Neural cell (in vitro differentiated cells): ENCODE measurements around the gene SPOCK1. TPM values are rescaled to one million over a fixed set of nuclear protein-coding genes. Genes with fewer than 3 reads are reported as not detected.

ENCODE experiments used
- H2AFZ ChIP-seq: fragments of 200-600, 300-800 bp; sonication (generic), shearing (Covaris generic); 2 replicates; pipeline ENCODE4 v1.6.0; 2014; ENCODE audit warnings: low read depth, mild to moderate bottlenecking, antibody characterized with exemption, low read length, moderate library complexity
- H3F3A ChIP-seq: fragments of 200-600 bp; shearing (Covaris generic); 2 replicates; pipeline ENCODE4 v1.6.1; 2016; ENCODE audit warnings: mild to moderate bottlenecking, moderate library complexity, mixed read lengths, antibody characterized with exemption, low read length; ENCODE audit not compliant: insufficient read depth, poor library complexity, severe bottlenecking
- H3K27ac ChIP-seq: fragments of 200-600, 300-800 bp; sonication (generic), shearing (Covaris generic); 2 replicates; pipeline ENCODE4 v1.5.1; 2014; ENCODE audit warnings: mild to moderate bottlenecking, low read length, moderate library complexity
- H3K27me3 ChIP-seq: fragments of 300-800, 200-600 bp; sonication (generic), shearing (Covaris generic); 2 replicates; pipeline ENCODE4 v1.6.0; 2014; ENCODE audit warnings: mild to moderate bottlenecking, low read depth, low read length, moderate library complexity; ENCODE audit not compliant: insufficient read depth
- H3K36me3 ChIP-seq: fragments of 300-800, 200-600 bp; sonication (generic), shearing (Covaris generic); 2 replicates; pipeline ENCODE4 v1.5.1; 2014; ENCODE audit warnings: mild to moderate bottlenecking, antibody characterized with exemption, low read length, moderate library complexity; ENCODE audit not compliant: insufficient read depth
- H3K4me2 ChIP-seq: fragments of 300-800, 200-600 bp; sonication (generic), shearing (Covaris generic); 2 replicates; pipeline ENCODE4 v1.6.0; 2014; ENCODE audit warnings: mild to moderate bottlenecking, low read length
- H3K4me3 ChIP-seq: fragments of 300-800, 200-600 bp; sonication (generic), shearing (Covaris generic); 2 replicates; pipeline ENCODE4 v1.5.1; 2014; ENCODE audit warnings: mild to moderate bottlenecking, low read length, moderate library complexity
- H3K79me2 ChIP-seq: fragments of 200-600 bp; shearing (Covaris generic); replicated peaks from 2 replicates; pipeline ENCODE4 v1.6.0; 2014; ENCODE audit warnings: mild to moderate bottlenecking, low read length, moderate library complexity; ENCODE audit not compliant: insufficient read depth
- H3K9ac ChIP-seq: fragments of 300-800, 200-600 bp; sonication (generic), shearing (Covaris generic); 2 replicates; pipeline ENCODE4 v1.6.1; 2016; ENCODE audit warnings: mild to moderate bottlenecking, low read length, mixed read lengths
- H3K9me2 ChIP-seq: fragments of 200-600 bp; shearing (Covaris generic); 2 replicates; pipeline ENCODE4 v1.6.1; 2016; ENCODE audit warnings: mild to moderate bottlenecking, low read length, mixed read lengths; ENCODE audit not compliant: insufficient read depth
- H3K9me3 ChIP-seq: fragments of 200-600, 300-800 bp; sonication (generic), shearing (Covaris generic); 2 replicates; pipeline ENCODE4 v1.6.1; 2016; ENCODE audit warnings: mild to moderate bottlenecking, mixed run types, low read length, moderate library complexity, mixed read lengths
- H4K20me1 ChIP-seq: fragments of 200-600 bp; shearing (Covaris generic); 2 replicates; pipeline ENCODE4 v1.6.1; 2016; ENCODE audit warnings: mild to moderate bottlenecking, mixed run types; ENCODE audit not compliant: insufficient read depth
- CTCF ChIP-seq: fragments of 450-650 bp; IDR thresholded peaks from 2 replicates; pipeline ENCODE4 v1.5.1; 2014; ENCODE audit warnings: antibody characterized with exemption, mild to moderate bottlenecking, moderate library complexity; ENCODE audit not compliant: poor library complexity, severe bottlenecking
- EP300 ChIP-seq: fragments of 450-650 bp; conservative IDR thresholded peaks from 2 replicates; pipeline ENCODE4 v1.6.1; 2014; ENCODE audit warnings: antibody characterized with exemption, mild to moderate bottlenecking, moderate library complexity; ENCODE audit not compliant: poor library complexity, severe bottlenecking
- EZH2 ChIP-seq: fragments of 200-600, 300-800 bp; shearing (Covaris generic), sonication (generic); IDR thresholded peaks from 2 replicates; pipeline ENCODE4 v1.6.1; 2014; ENCODE audit warnings: antibody characterized with exemption, low read length, borderline replicate concordance, mild to moderate bottlenecking; ENCODE audit not compliant: insufficient read depth, poor library complexity, severe bottlenecking
- MXI1 ChIP-seq: fragments of 450-650 bp; conservative IDR thresholded peaks from 2 replicates; pipeline ENCODE4 v1.6.1; 2014; ENCODE audit warnings: antibody characterized with exemption, mild to moderate bottlenecking; ENCODE audit not compliant: poor library complexity, severe bottlenecking
- POLR2AphosphoS5 ChIP-seq: IDR thresholded peaks from 2 replicates; pipeline ENCODE4 v1.6.1; 2012
- RAD21 ChIP-seq: fragments of 450-650 bp; conservative IDR thresholded peaks from 2 replicates; pipeline ENCODE4 v1.6.1; 2014; ENCODE audit warnings: antibody characterized with exemption, mild to moderate bottlenecking, moderate library complexity
- REST ChIP-seq: IDR thresholded peaks from 2 replicates; pipeline ENCODE4 v1.6.1; 2012; ENCODE audit warnings: borderline replicate concordance
- SMC3 ChIP-seq: fragments of 450-650 bp; conservative IDR thresholded peaks from 2 replicates; pipeline ENCODE4 v1.6.1; 2014; ENCODE audit warnings: antibody characterized with exemption, mild to moderate bottlenecking, moderate library complexity; ENCODE audit not compliant: poor library complexity
- TAF1 ChIP-seq: IDR thresholded peaks from 2 replicates; pipeline ENCODE4 v1.6.1; 2012; ENCODE audit warnings: low read depth
- polyA plus RNA-seq: library from polyadenylated mRNA; depleted of rRNA; stranded (reverse); fragments of >200 nt; gene quantifications from 2 replicates; pipeline ENCODE4 v1.2.3, GENCODE V29; 2014

The SPOCK1 gene
- polyA plus RNA-seq, 1 donor from 2014 or later: 33.6 TPM

GRCh38 chr5:137069358-137069757 is 429.8 kb downstream of the SPOCK1 start:
- no peaks in the 10 kb centered on the region for H3F3A ChIP-seq
- H3K27me3 ChIP-seq: no peaks in the 10 kb centered on the region
- H3K9me3 ChIP-seq: no peaks in the 10 kb centered on the region
- H3K27ac ChIP-seq: no peak overlapping the region
- H3K9ac ChIP-seq: no peak overlapping the region
- no peak overlapping the region for H3K4me2 ChIP-seq
- H3K9me2 ChIP-seq: no peaks in the 10 kb centered on the region
- no peak overlapping the region for H2AFZ ChIP-seq
- no peaks in the 10 kb centered on the region for H3K36me3 ChIP-seq
- H3K79me2 ChIP-seq: no peaks in the 10 kb centered on the region
- no peak overlapping the region for H3K4me3 ChIP-seq
- H4K20me1 ChIP-seq: no peaks in the 10 kb centered on the region
- TF ChIP-seq EP300 (no peak), REST (no peak), POLR2AphosphoS5 (no peak), CTCF (no peak), TAF1 (no peak)

DNA sequence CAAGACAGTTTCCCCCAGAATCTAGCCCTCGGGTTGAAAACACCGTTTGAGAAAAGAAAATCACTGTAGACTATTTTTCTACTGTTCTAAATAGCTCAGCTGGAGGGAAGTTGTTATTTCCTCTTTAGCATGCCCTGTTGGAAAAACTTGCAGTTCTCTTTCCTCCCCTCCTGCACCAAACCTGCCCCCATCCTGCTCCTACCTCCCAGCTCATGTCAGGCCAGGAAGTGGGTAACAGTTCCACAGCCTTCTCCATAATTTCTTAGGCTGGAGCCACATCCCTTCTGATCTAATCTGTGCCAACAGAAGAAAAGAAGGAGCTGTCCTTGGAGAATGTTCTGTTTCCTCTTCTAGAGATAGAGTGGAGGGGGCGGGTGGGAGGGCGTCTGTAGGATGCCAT is 437.7 kb downstream of the SPOCK1 start:
- H4K20me1 ChIP-seq: no peaks in the 10 kb centered on the region
- H3K36me3 ChIP-seq: no peaks in the 10 kb centered on the region
- no peaks in the 10 kb centered on the region for H3K9me2 ChIP-seq
- no peak overlapping the region for H3K9ac ChIP-seq
- H3K79me2 ChIP-seq: no peaks in the 10 kb centered on the region
- H3K4me2 ChIP-seq: no peak overlapping the region
- H3K4me3 ChIP-seq: no peak overlapping the region
- no peak overlapping the region for H2AFZ ChIP-seq
- no peaks in the 10 kb centered on the region for H3K27me3 ChIP-seq
- no peak overlapping the region for H3K27ac ChIP-seq
- no peaks in the 10 kb centered on the region for H3K9me3 ChIP-seq
- H3F3A ChIP-seq: no peaks in the 10 kb centered on the region
- no peak for TF ChIP-seq EZH2
- TF ChIP-seq EP300: no peak
- TF ChIP-seq RAD21: no peak
- no peak for TF ChIP-seq TAF1
- no peak for TF ChIP-seq SMC3
- no peak for TF ChIP-seq REST
- no peak for TF ChIP-seq CTCF
- no peak for TF ChIP-seq POLR2AphosphoS5
- no peak for TF ChIP-seq MXI1
